Measurements from ENCODE around the gene CD44.

Gene CD44

GRCh38 chr11:35247428-35247827 lies 108.5 kb downstream of the CD44 start:
- no peak for TF ChIP-seq CTCF (IDR thresholded peaks at IDR 0.05)

GRCh38 chr11:35247863-35248262 lies 108.9 kb downstream of the CD44 start:
- no peak for TF ChIP-seq CTCF (IDR thresholded peaks at IDR 0.05)

- no peak for TF ChIP-seq CTCF (IDR thresholded peaks at IDR 0.05)
Observed at GRCh38 chr11:35248558-35249323, 109.8 kb downstream of the CD44 start.

- TF ChIP-seq CTCF (IDR thresholded peaks at IDR 0.05): no peak
Observed at GRCh38 chr11:35250192-35250591, 111.2 kb downstream of the CD44 start.

GRCh38 chr11:35250621-35251020 lies 111.7 kb downstream of the CD44 start:
- no peak for TF ChIP-seq CTCF (IDR thresholded peaks at IDR 0.05)

GRCh38 chr11:35253237-35253636 lies 114.3 kb downstream of the CD44 start:
- no peak for TF ChIP-seq CTCF (IDR thresholded peaks at IDR 0.05)

GRCh38 chr11:35255514-35255913 lies 116.5 kb downstream of the CD44 start:
- no peak for TF ChIP-seq CTCF (IDR thresholded peaks at IDR 0.05)

- TF ChIP-seq CTCF (IDR thresholded peaks at IDR 0.05): no peak
Observed at GRCh38 chr11:35256296-35256695, 117.3 kb downstream of the CD44 start.
